Stomach (tissue), 4 donors: ENCODE measurements around the gene EIF3J.

Source experiments
- CTCF ChIP-seq, 7 experiments: fragments of 450-650 bp in 4 of 7; fragments of 200-600 bp in 3 of 7; sonication (generic) in 3 of 7; IDR thresholded peaks; one replicate each; pipeline ENCODE4 v1.5.1; 2016 to 2019; ENCODE audit warnings: antibody characterized with exemption in 7 of 7, control low read depth in 2 of 7, mild to moderate bottlenecking in 1 of 7
- POLR2A ChIP-seq, 4 donors: fragments of 450-650 bp; IDR thresholded peaks; one replicate each; pipeline ENCODE4 v1.6.1; 2016; ENCODE audit warnings: antibody characterized with exemption in 4 of 4, control low read depth in 2 of 4, mild to moderate bottlenecking in 1 of 4, moderate library complexity in 1 of 4
- POLR2AphosphoS5 ChIP-seq, 3 donors: sonication (generic); formaldehyde crosslinking; IDR thresholded peaks; one replicate each; pipeline ENCODE4 v1.6.1; 2016; ENCODE audit warnings: antibody characterized with exemption in 3 of 3

GRCh38 chr15:44535092-44535491 is 1.9 kb upstream of the EIF3J start:
- TF ChIP-seq POLR2A (IDR thresholded peaks at IDR 0.05) (no peak), POLR2AphosphoS5 (IDR thresholded peaks at IDR 0.05) (no peak), CTCF (IDR thresholded peaks at IDR 0.05) (no peak)
